PC-9 (cell line): Measurements from ENCODE around the gene CCPG1.

Experiments used
- EZH2 ChIP-seq: fragments of 200-600 bp; sonication (generic); IDR thresholded peaks from 2 replicates; pipeline ENCODE4 v1.8.0; 2017; ENCODE audit warnings: antibody characterized with exemption, low read depth
- TF ChIP-seq, protein P1 (sequence below): fragments of 200-600 bp; sonication (generic); conservative IDR thresholded peaks from 2 replicates; pipeline ENCODE4 v1.6.1; 2017; ENCODE audit warnings: mixed run types, antibody characterized with exemption, mild to moderate bottlenecking, moderate library complexity

DNA sequence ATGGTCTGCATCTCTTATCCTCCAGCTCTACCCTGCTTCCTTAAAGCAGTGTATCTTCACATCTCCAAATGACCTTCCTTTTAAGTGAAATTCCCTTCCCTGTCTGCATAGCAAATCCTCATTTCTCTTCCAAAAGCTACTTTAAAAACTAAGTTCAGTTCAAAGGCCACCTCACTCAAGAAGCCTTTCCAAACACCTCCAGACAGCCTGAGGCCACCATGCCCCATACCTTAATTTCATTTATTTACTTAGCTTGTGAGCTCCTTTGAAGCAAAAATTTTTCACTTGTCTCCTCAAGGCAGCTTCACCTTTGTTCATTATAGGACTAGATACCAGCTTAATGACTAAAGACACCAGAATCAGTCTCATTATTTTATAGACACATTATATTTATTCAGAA, 49.7 kb downstream of the CCPG1 start:
- TF ChIP-seq, protein P1, sequence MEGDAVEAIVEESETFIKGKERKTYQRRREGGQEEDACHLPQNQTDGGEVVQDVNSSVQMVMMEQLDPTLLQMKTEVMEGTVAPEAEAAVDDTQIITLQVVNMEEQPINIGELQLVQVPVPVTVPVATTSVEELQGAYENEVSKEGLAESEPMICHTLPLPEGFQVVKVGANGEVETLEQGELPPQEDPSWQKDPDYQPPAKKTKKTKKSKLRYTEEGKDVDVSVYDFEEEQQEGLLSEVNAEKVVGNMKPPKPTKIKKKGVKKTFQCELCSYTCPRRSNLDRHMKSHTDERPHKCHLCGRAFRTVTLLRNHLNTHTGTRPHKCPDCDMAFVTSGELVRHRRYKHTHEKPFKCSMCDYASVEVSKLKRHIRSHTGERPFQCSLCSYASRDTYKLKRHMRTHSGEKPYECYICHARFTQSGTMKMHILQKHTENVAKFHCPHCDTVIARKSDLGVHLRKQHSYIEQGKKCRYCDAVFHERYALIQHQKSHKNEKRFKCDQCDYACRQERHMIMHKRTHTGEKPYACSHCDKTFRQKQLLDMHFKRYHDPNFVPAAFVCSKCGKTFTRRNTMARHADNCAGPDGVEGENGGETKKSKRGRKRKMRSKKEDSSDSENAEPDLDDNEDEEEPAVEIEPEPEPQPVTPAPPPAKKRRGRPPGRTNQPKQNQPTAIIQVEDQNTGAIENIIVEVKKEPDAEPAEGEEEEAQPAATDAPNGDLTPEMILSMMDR, result no peak
- no peak for TF ChIP-seq EZH2
